Memory B cell (primary cell): Measurements from ENCODE around the gene CTDSP2.
"Not testable (repeated sequence)": the region's sequence is repeated elsewhere in the genome, so short reads cannot be mapped to it uniquely, and the experiment has no call there.

Experiments
- ATAC-seq: fragments of 150-1000 bp; cut with Tn5 transposase; 2 replicates; pipeline ENCODE4 v1.10.0; 2021; ENCODE audit warnings: low read depth, mild to moderate bottlenecking, moderate library complexity
- DNase-seq, 2 donors: peaks; one replicate each; pipeline ENCODE4 v3.0.0; 2022; ENCODE audit warnings: low spot score in 2 of 2
- H3K27ac Mint-ChIP-seq: one replicate; pipeline ENCODE4 v1.8.0; 2022; ENCODE audit warnings: mild to moderate bottlenecking, moderate library complexity, mixed read lengths
- H3K27me3 Mint-ChIP-seq: one replicate; pipeline ENCODE4 v1.8.0; 2022; ENCODE audit warnings: mixed read lengths
- H3K36me3 Mint-ChIP-seq: one replicate; pipeline ENCODE4 v1.8.0; 2022; ENCODE audit warnings: mild to moderate bottlenecking, mixed read lengths
- H3K4me1 Mint-ChIP-seq: one replicate; pipeline ENCODE4 v1.8.0; 2022; ENCODE audit warnings: mixed read lengths
- H3K4me3 Mint-ChIP-seq: one replicate; pipeline ENCODE4 v1.8.0; 2022; ENCODE audit warnings: mild to moderate bottlenecking, moderate library complexity, mixed read lengths
- H3K9me3 Mint-ChIP-seq: one replicate; pipeline ENCODE4 v1.8.0; 2022; ENCODE audit warnings: mixed read lengths

The CTDSP2 gene

GRCh38 chr12:57852620-57853500 is 6.3 kb upstream of the CTDSP2 start:
- Mint-ChIP-seq H3K27ac (no peak overlapping the region), H3K27me3 (peaks cover 22% of the 10 kb centered on the region), H3K4me1 (peaks cover 21% of the 10 kb centered on the region), H3K4me3 (no peak overlapping the region), H3K36me3 (peaks cover 2% of the 10 kb centered on the region), H3K9me3 (peaks cover 5% of the 10 kb centered on the region)
- no peak for DNase-seq
- no peak for ATAC-seq

GRCh38 chr12:57852200-57852599 is 5.7 kb upstream of the CTDSP2 start:
- peaks cover 5% of the 10 kb centered on the region for H3K9me3 Mint-ChIP-seq
- peaks cover 22% of the 10 kb centered on the region for H3K27me3 Mint-ChIP-seq
- DNase-seq (no peak), ATAC-seq (no peak)
- peaks cover 2% of the 10 kb centered on the region for H3K36me3 Mint-ChIP-seq
- H3K4me3 Mint-ChIP-seq = no peak overlapping the region
- H3K4me1 Mint-ChIP-seq = peaks cover 22% of the 10 kb centered on the region
- H3K27ac Mint-ChIP-seq = no peak overlapping the region

GRCh38 chr12:57851552-57851951 is 5.0 kb upstream of the CTDSP2 start:
- Mint-ChIP-seq H3K4me3 (no peak overlapping the region), H3K27ac (no peak overlapping the region), H3K9me3 (peaks cover 4% of the 10 kb centered on the region), H3K4me1 (peaks cover 22% of the 10 kb centered on the region), H3K36me3 (no peaks in the 10 kb centered on the region), H3K27me3 (peaks cover 21% of the 10 kb centered on the region)
- DNase-seq (no peak), ATAC-seq (no peak)

GRCh38 chr12:57850854-57851430 is 4.4 kb upstream of the CTDSP2 start:
- no peak overlapping the region for H3K4me3 Mint-ChIP-seq
- H3K9me3 Mint-ChIP-seq = no peaks in the 10 kb centered on the region
- H3K36me3 Mint-ChIP-seq = no peaks in the 10 kb centered on the region
- peak; percentile 54 for ATAC-seq
- no peak overlapping the region for H3K27ac Mint-ChIP-seq
- peaks cover 17% of the 10 kb centered on the region for H3K27me3 Mint-ChIP-seq
- H3K4me1 Mint-ChIP-seq = peaks cover 22% of the 10 kb centered on the region
- no peak for DNase-seq

- H3K4me3 Mint-ChIP-seq, H3K9me3 Mint-ChIP-seq, H3K36me3 Mint-ChIP-seq, ATAC-seq, DNase-seq, H3K27ac Mint-ChIP-seq: not testable (repeated sequence)
- Mint-ChIP-seq H3K4me1 (peaks cover 23% of the 10 kb centered on the region), H3K27me3 (peaks cover 13% of the 10 kb centered on the region)
These were observed 2.9 kb upstream of the CTDSP2 start for GRCh38 chr12:57849447-57849846.

GRCh38 chr12:57849035-57849434 is 2.5 kb upstream of the CTDSP2 start:
- no peak for ATAC-seq
- H3K4me1 Mint-ChIP-seq = peaks cover 26% of the 10 kb centered on the region
- H3K27ac Mint-ChIP-seq = no peak overlapping the region
- H3K36me3 Mint-ChIP-seq = no peaks in the 10 kb centered on the region
- DNase-seq = no peak
- peaks cover 13% of the 10 kb centered on the region for H3K27me3 Mint-ChIP-seq
- H3K9me3 Mint-ChIP-seq = no peaks in the 10 kb centered on the region
- no peak overlapping the region for H3K4me3 Mint-ChIP-seq

- H3K27ac Mint-ChIP-seq = peak overlapping the region; percentile 35
- peaks cover 28% of the 10 kb centered on the region for H3K4me1 Mint-ChIP-seq
- no peaks in the 10 kb centered on the region for H3K36me3 Mint-ChIP-seq
- H3K4me3 Mint-ChIP-seq = peak overlapping the region; percentile 57
- ATAC-seq (no peak), DNase-seq (no peak)
- H3K27me3 Mint-ChIP-seq = peaks cover 9% of the 10 kb centered on the region
- H3K9me3 Mint-ChIP-seq = no peaks in the 10 kb centered on the region
These were observed 1.7 kb upstream of the CTDSP2 start for GRCh38 chr12:57848208-57848607.

GRCh38 chr12:57846285-57846576 is 298 bp downstream of the CTDSP2 start:
- ATAC-seq (peak; percentile 18), DNase-seq (peak in 1 of 2 donors; percentile 62)
- Mint-ChIP-seq H3K9me3 (no peaks in the 10 kb centered on the region), H3K4me1 (peaks cover 36% of the 10 kb centered on the region), H3K4me3 (peak overlapping the region; percentile 91), H3K27ac (peak overlapping the region; percentile 92), H3K36me3 (no peaks in the 10 kb centered on the region), H3K27me3 (no peaks in the 10 kb centered on the region)

- Mint-ChIP-seq H3K4me3 (peak overlapping the region; percentile 91), H3K36me3 (no peaks in the 10 kb centered on the region), H3K9me3 (no peaks in the 10 kb centered on the region), H3K27ac (peak overlapping the region; percentile 92), H3K27me3 (no peaks in the 10 kb centered on the region), H3K4me1 (peaks cover 37% of the 10 kb centered on the region)
- DNase-seq (peak; percentile 54 to 60), ATAC-seq (peak; percentile 65)
These were observed 848 bp downstream of the CTDSP2 start for GRCh38 chr12:57845478-57846284.

GRCh38 chr12:57844709-57845477 is 1.6 kb downstream of the CTDSP2 start:
- no peaks in the 10 kb centered on the region for H3K36me3 Mint-ChIP-seq

GRCh38 chr12:57842342-57843294 is 3.9 kb downstream of the CTDSP2 start:
- no peaks in the 10 kb centered on the region for H3K9me3 Mint-ChIP-seq
- H3K4me1 Mint-ChIP-seq = peaks cover 61% of the 10 kb centered on the region
- DNase-seq (no peak), ATAC-seq (no peak)
- peak overlapping the region; percentile 91 for H3K4me3 Mint-ChIP-seq
- H3K27ac Mint-ChIP-seq = peak overlapping the region; percentile 92
- no peaks in the 10 kb centered on the region for H3K27me3 Mint-ChIP-seq
- no peaks in the 10 kb centered on the region for H3K36me3 Mint-ChIP-seq

More at GRCh38 chr12:57844709-57845477, 1.6 kb downstream of the CTDSP2 start:
- Mint-ChIP-seq H3K4me1 (peaks cover 43% of the 10 kb centered on the region), H3K9me3 (no peaks in the 10 kb centered on the region), H3K4me3 (peak overlapping the region; percentile 91), H3K27me3 (no peaks in the 10 kb centered on the region), H3K27ac (peak overlapping the region; percentile 92)
- ATAC-seq (peak; percentile 14), DNase-seq (peak in 1 of 2 donors; percentile 29)

GRCh38 chr12:57841445-57841844 is 5.1 kb downstream of the CTDSP2 start:
- Mint-ChIP-seq H3K27me3 (no peaks in the 10 kb centered on the region), H3K27ac (peak overlapping the region; percentile 92), H3K4me3 (no peak overlapping the region)

GRCh38 chr12:57840726-57841125 is 5.8 kb downstream of the CTDSP2 start:
- peaks cover 75% of the 10 kb centered on the region for H3K4me1 Mint-ChIP-seq
- no peaks in the 10 kb centered on the region for H3K27me3 Mint-ChIP-seq
- H3K4me3 Mint-ChIP-seq = no peak overlapping the region
- H3K27ac Mint-ChIP-seq = peak overlapping the region; percentile 92
- ATAC-seq (no peak), DNase-seq (no peak)
- H3K9me3 Mint-ChIP-seq = no peaks in the 10 kb centered on the region
- no peaks in the 10 kb centered on the region for H3K36me3 Mint-ChIP-seq

More at GRCh38 chr12:57841445-57841844, 5.1 kb downstream of the CTDSP2 start:
- peaks cover 69% of the 10 kb centered on the region for H3K4me1 Mint-ChIP-seq
- no peaks in the 10 kb centered on the region for H3K9me3 Mint-ChIP-seq
- no peaks in the 10 kb centered on the region for H3K36me3 Mint-ChIP-seq
- DNase-seq = no peak
- no peak for ATAC-seq
